Measurements from ENCODE around the gene PCED1A. TPM values are rescaled to one million over a fixed set of nuclear protein-coding genes. Genes with fewer than 3 reads are reported as not detected.

The PCED1A gene
- total and polyA plus RNA-seq, 4 donors, result 6.8 to 13.4 (median 13.0) TPM

DNA sequence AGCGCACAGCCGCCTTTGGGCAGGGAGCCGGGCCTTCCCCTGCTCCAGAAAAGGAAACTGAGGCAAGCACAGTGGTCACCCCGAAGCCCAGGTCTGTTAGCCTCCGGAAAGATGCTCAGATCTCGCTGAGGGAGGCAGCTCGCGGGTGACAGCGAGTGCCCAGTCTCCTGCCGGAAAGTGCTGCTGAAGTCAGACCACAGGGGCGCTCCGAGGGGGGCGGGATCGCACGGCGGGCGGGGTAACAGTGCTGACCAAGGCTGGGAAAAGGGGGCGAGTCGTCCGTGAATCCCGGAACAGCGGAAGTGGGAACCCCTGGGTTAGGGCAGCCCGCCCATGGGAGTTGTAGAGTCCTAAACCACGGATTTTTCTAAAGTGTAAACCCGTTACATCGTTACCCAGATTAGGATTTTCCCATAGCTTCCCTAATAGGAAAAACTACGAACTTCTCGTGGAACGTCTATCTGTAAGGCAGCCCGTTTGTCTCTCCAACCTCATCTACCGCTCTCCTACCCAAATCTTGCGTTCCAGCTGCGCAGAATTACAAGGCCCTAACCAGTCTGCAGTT is 594 bp upstream of the PCED1A start:
- H3K27me3 ChIP-seq (ENCODE audit: control insufficient read depth in 4 of 4, insufficient read depth in 4 of 4, low read length in 3 of 4), result no peaks in the 10 kb centered on the region
- H3K4me3 ChIP-seq (ENCODE audit: low read depth in 1 of 3, low read length in 3 of 3), result peak overlapping the region; percentile 88 to 98 (median 90)
- H3K27ac ChIP-seq (ENCODE audit: low read depth in 1 of 2, low read length in 2 of 2), result peak overlapping the region; percentile 67 to 75
- peak; percentile 62 for DNase-seq (ENCODE audit: low spot score)
- H3K9ac ChIP-seq (ENCODE audit: low read depth in 1 of 2, low read length in 2 of 2), result peak overlapping the region; percentile 29 to 49
- no peak for TF ChIP-seq GABPA (IDR thresholded peaks at IDR 0.05 in 1 of 2, conservative IDR thresholded peaks at IDR 0.05 in 1 of 2)
- peak in 1 of 2 donors; percentile 10 for TF ChIP-seq RAD21 (IDR thresholded peaks at IDR 0.05)
- peaks cover 9 to 16% (median 13%) of the 10 kb centered on the region in 4 donors for H3K4me1 ChIP-seq (ENCODE audit: control insufficient read depth in 4 of 4, insufficient read depth in 4 of 4, low read length in 3 of 4)
- H3K36me3 ChIP-seq (ENCODE audit: control insufficient read depth in 4 of 4, insufficient read depth in 3 of 4, low read depth in 1 of 4, low read length in 3 of 4), result peaks cover 0 to 8% (median 3%) of the 10 kb centered on the region in 4 donors
- 6% methylated on average over 33 of the region's 33 CpGs for WGBS
- H3K9me3 ChIP-seq (ENCODE audit: control insufficient read depth in 4 of 4, low read length in 3 of 4), result no peaks in the 10 kb centered on the region

DNA sequence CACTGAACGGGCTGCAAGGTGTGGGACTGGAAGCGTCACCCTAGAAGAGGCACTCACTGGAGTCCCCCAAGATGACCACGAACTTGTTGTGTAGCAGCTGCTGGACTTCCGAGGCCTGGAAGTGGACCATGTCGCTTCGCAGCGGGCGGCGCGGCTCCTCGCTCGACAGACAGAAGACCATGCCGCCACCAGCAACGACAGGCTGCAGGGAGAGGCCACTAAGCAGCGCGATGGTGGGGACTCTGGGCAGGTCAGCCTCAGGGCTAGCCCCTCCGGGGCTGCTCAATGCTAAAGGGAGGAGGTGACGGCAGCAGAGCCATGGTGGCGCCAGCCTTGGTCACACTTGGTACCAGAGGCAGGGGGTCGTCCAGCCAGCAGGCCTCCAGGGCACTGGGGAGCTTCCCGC is 720 bp downstream of the PCED1A start:
- Histone ChIP-seq H3K4me1 (ENCODE audit: control insufficient read depth in 4 of 4, insufficient read depth in 4 of 4, low read length in 3 of 4) (peaks cover 9 to 16% (median 13%) of the 10 kb centered on the region in 4 donors), H3K36me3 (ENCODE audit: control insufficient read depth in 4 of 4, insufficient read depth in 3 of 4, low read depth in 1 of 4, low read length in 3 of 4) (peaks cover 0 to 11% (median 4%) of the 10 kb centered on the region in 4 donors), H3K9me3 (ENCODE audit: control insufficient read depth in 4 of 4, low read length in 3 of 4) (no peaks in the 10 kb centered on the region), H3K9ac (ENCODE audit: low read depth in 1 of 2, low read length in 2 of 2) (peak overlapping the region; percentile 39 to 96), H3K27me3 (ENCODE audit: control insufficient read depth in 4 of 4, insufficient read depth in 4 of 4, low read length in 3 of 4) (no peaks in the 10 kb centered on the region), H3K4me3 (ENCODE audit: low read depth in 1 of 3, low read length in 3 of 3) (peak overlapping the region; percentile 88 to 98 (median 90)), H3K27ac (ENCODE audit: low read depth in 1 of 2, low read length in 2 of 2) (peak overlapping the region in 1 of 2 donors; percentile 87)
- 88% methylated on average over 21 of the region's 21 CpGs for WGBS
- no peak for DNase-seq (ENCODE audit: low spot score)
- TF ChIP-seq HNF4A (conservative IDR thresholded peaks at IDR 0.05) (no peak), ATF3 (IDR thresholded peaks at IDR 0.05) (no peak), GABPA (IDR thresholded peaks at IDR 0.05 in 1 of 2, conservative IDR thresholded peaks at IDR 0.05 in 1 of 2) (no peak)
- TF ChIP-seq, protein P1, sequence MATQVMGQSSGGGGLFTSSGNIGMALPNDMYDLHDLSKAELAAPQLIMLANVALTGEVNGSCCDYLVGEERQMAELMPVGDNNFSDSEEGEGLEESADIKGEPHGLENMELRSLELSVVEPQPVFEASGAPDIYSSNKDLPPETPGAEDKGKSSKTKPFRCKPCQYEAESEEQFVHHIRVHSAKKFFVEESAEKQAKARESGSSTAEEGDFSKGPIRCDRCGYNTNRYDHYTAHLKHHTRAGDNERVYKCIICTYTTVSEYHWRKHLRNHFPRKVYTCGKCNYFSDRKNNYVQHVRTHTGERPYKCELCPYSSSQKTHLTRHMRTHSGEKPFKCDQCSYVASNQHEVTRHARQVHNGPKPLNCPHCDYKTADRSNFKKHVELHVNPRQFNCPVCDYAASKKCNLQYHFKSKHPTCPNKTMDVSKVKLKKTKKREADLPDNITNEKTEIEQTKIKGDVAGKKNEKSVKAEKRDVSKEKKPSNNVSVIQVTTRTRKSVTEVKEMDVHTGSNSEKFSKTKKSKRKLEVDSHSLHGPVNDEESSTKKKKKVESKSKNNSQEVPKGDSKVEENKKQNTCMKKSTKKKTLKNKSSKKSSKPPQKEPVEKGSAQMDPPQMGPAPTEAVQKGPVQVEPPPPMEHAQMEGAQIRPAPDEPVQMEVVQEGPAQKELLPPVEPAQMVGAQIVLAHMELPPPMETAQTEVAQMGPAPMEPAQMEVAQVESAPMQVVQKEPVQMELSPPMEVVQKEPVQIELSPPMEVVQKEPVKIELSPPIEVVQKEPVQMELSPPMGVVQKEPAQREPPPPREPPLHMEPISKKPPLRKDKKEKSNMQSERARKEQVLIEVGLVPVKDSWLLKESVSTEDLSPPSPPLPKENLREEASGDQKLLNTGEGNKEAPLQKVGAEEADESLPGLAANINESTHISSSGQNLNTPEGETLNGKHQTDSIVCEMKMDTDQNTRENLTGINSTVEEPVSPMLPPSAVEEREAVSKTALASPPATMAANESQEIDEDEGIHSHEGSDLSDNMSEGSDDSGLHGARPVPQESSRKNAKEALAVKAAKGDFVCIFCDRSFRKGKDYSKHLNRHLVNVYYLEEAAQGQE (IDR thresholded peaks at IDR 0.05), result no peak

DNA sequence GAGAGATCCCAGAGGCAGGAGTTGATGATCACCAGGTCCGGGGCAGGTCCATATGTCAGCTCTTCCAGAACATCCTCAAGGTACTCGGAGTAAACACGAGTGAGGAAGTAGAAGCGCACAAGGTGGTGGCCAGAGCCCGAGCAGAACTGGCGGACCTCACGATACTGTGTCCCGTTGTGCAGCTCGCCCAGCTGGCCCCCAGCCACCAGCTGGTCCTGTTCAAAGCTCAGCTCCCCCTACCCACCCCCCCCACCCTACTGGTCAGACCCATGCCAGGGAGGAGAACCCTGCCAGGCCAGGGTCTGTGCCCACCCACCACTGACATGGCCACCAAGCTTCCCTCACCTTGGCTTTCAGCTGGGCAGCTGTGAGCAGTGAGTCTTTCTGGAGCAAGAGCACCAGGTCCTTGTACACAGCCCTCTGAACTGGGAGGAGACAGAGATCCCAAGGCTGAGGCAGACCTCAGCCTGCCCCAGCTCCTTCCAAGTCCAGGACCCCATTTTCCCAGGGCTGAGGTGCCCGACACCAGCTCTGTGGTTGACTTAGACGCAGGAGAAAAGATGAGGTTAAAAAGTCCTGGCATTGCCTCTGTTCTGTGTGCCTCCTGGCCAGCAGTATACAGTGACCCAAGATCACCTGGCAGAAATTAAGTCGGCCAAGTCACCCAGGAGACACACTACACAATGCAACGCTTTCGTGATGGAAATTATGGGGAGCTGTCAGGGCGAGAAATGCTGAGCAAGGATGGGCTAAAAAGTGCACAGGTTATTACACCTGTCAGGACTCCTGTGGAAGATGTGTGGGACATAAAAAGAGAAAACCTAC is 1.4 kb downstream of the PCED1A start:
- Histone ChIP-seq H3K9ac (ENCODE audit: low read depth in 1 of 2, low read length in 2 of 2) (no peak overlapping the region), H3K9me3 (ENCODE audit: control insufficient read depth in 4 of 4, low read length in 3 of 4) (no peaks in the 10 kb centered on the region), H3K4me3 (ENCODE audit: low read depth in 1 of 3, low read length in 3 of 3) (no peak overlapping the region), H3K27me3 (ENCODE audit: control insufficient read depth in 4 of 4, insufficient read depth in 4 of 4, low read length in 3 of 4) (no peaks in the 10 kb centered on the region), H3K4me1 (ENCODE audit: control insufficient read depth in 4 of 4, insufficient read depth in 4 of 4, low read length in 3 of 4) (peaks cover 9 to 16% (median 13%) of the 10 kb centered on the region in 4 donors), H3K36me3 (ENCODE audit: control insufficient read depth in 4 of 4, insufficient read depth in 3 of 4, low read depth in 1 of 4, low read length in 3 of 4) (peaks cover 0 to 11% (median 4%) of the 10 kb centered on the region in 4 donors), H3K27ac (ENCODE audit: low read depth in 1 of 2, low read length in 2 of 2) (no peak overlapping the region)
- 93% methylated on average over 15 of the region's 15 CpGs for WGBS
- TF ChIP-seq MAX (IDR thresholded peaks at IDR 0.05), result no peak
- DNase-seq (ENCODE audit: low spot score), result no peak

Measured in liver (tissue), 9 donors.